ENCODE results near the gene KCNK13.
"Not testable (repeated sequence)": the region's sequence is repeated elsewhere in the genome, so short reads cannot be mapped to it uniquely, and the experiment has no call there.

The KCNK13 gene

DNA sequence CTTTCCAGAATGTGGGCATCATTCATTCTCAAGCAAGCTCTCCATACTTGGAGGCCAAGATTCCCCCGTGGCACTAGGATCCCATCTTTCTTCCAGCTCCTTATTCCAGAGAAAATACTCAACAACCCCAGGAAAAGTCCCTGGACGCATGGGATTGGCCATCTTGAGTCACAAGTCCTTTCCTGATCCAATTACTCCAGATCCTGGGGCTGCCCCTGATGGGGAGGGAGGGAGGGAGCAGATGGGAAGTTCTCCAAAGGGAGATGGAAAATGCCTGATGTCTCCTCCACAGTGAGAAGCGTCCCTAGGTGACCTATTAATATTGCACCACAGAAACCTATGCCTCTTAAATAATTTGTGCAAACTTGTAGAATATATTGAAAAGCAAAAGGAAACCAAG is 12.4 kb upstream of the KCNK13 start:
- no peak for FAIRE-seq
- no peak for TF ChIP-seq POLR2A (IDR thresholded peaks at IDR 0.05; ENCODE audit: low read depth, low read length)
- no peak for DNase-seq (ENCODE audit: insufficient read length, low spot score)

- TF ChIP-seq POLR2A (IDR thresholded peaks at IDR 0.05; ENCODE audit: low read depth, low read length): no peak
- FAIRE-seq: no peak
- no peak for DNase-seq (ENCODE audit: insufficient read length, low spot score)
Observed at GRCh38 chr14:90050271-90050670, 11.5 kb upstream of the KCNK13 start.

DNA sequence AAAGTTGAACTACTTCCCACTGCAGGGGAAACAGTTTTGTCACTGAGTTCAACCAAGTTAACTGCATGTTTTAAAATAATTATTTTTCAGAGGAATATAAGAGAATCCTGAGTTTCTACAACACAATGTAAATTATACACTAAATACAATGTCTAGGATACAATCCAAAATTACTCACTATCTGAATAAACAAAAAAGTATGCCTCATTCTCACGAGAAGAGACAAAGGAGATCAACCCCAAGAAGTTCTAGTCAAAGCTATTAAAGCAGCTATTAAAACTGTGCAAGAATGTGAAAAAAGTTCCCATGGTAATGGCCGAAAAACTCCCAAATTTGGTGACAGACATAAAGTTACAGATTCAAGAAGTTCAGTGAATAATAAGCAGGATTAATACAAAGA is 8.8 kb upstream of the KCNK13 start:
- FAIRE-seq (no peak), DNase-seq (ENCODE audit: insufficient read length, low spot score) (no peak)
- no peak for TF ChIP-seq POLR2A (IDR thresholded peaks at IDR 0.05; ENCODE audit: low read depth, low read length)

DNA sequence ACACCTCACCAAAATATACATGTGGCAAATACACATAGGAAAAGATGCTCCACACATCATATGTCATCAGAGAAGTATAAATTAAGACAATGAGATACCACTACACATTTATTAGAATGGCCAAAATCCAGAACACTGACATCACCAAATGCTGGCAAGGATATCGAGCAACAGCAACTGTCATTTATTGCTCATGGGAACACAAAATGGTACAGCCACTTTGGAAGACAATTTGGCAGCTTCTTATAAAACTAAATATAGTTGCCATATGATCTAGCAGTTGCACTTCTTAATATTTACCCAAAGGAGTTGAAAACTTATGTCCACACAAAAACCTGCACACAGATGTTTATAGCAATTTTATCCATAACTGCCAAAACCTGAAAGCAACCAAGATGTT is 7.0 kb upstream of the KCNK13 start:
- no peak for FAIRE-seq
- no peak for TF ChIP-seq POLR2A (IDR thresholded peaks at IDR 0.05; ENCODE audit: low read depth, low read length)
- DNase-seq (ENCODE audit: insufficient read length, low spot score): no peak

DNA sequence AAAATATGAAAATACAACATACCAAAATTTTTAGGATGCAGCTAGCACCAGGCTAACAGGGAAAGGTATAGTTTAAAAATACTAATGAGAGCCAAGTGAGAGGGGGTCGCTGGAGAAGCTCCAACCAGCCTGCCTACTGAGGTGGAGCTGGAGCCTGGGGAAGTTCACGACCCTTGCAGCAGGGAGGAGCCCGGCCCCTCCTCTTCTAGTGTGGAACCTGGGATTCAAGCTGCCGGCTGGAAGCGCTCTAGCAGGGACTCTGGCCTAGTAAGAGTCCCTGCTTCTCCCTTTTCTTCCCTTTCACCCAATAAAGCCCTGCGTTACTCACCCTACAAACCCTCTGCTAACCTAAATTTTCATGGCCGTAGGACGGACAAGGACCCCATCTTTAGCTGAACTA is 5.0 kb upstream of the KCNK13 start:
- no peak for FAIRE-seq
- TF ChIP-seq POLR2A (IDR thresholded peaks at IDR 0.05; ENCODE audit: low read depth, low read length): no peak
- DNase-seq (ENCODE audit: insufficient read length, low spot score): no peak

DNA sequence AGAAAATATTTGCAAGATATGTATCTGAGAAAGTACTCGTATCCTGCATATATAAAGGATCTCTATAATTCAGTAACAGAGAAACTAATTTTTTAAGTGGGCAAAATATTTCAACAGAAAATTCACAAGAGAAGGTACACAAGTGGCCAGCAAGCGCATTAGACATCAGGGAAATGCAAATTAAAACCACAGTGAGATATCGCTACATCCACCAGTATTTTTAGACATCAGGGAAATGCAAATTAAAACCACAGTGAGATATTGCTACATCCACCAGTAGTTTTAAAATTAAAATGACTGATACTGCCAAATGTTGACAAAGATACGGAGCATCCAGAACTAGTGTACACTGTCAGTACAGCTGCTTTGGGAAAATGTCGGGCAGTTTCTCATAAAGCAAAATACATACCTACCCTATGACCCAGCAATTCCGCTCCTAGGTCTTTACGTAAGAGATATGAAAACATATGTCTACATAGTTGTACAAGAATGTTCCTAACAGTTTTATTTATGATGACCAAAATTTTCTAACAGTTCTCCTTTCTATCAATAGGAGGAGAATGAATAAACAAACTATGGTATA is 2.8 kb upstream of the KCNK13 start:
- no peak for DNase-seq (ENCODE audit: insufficient read length, low spot score)
- no peak for TF ChIP-seq POLR2A (IDR thresholded peaks at IDR 0.05; ENCODE audit: low read depth, low read length)
- FAIRE-seq: no peak

DNA sequence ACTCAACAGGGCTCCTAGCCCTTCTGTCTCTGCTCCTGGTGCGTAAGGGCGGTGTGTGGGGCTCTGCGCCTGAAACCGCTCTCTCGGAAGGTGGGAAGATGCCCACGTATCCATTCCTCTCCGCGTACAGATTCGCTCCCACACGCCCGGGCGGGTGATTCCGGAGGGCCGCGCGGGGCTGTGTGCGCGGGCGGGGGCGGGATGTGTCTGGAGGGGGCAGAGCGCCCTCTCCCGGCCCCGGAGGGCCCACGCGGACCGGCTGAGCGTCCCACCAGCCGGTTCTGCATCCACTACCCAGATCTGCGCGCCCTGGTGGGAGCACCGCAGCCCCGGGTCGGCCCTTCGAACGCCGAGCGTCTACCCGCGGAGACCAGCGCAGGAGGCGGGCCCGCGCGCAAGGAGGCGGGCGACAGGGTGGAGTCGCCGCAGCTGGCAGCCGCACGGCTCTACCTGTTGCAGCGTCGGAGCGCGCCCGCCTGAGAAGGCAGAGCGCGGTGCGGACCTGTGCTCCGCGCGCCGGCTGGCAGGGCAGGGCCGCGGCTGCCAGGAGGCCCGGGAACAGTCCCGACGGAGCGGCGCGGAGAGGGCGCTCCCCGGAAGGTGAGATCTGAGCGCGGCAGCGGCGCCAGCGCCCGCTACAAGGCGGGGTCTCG is 1.4 kb upstream of the KCNK13 start:
- DNase-seq (ENCODE audit: insufficient read length, low spot score) (no peak), FAIRE-seq (no peak)
- TF ChIP-seq POLR2A (IDR thresholded peaks at IDR 0.05; ENCODE audit: low read depth, low read length): no peak

DNA sequence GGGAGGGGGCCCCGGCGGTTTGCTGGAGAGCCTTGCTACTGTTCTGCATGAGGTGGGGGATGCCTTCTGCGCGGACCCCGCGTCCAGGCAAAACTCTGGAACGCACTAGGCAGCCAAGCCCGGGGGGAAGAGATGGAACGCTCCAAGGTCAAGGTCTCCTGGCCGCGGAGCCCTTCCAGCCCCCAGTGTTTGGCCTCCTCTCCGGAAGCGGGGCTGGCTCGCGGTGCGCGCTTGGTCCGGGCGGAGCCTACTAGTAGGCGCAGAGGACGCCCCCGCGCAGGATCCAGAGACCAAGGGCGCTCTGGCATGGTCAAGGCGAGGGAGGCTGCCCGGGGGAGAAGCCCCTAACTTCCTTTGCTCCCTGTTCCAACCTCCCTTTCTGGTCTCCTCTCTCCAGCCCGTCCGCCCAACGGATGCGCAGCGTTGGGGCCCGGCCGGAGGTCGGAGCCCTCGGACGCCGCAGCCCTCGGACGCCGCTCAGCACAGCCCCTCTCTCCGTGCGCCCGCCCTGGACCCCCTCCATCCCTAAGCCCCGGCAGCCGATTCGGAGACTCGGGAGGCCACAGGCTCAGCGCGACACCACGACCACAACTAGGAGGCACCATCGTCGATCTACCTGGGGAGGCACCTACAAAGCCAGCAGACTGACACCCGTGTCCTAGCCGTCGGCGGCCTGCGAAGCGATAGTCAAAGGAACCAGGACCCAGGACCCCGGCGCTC is 669 bp upstream of the KCNK13 start:
- TF ChIP-seq POLR2A (IDR thresholded peaks at IDR 0.05; ENCODE audit: low read depth, low read length): no peak
- DNase-seq (ENCODE audit: insufficient read length, low spot score) (no peak), FAIRE-seq (no peak)

GRCh38 chr14:90062127-90062794 is 467 bp downstream of the KCNK13 start:
- TF ChIP-seq POLR2A (IDR thresholded peaks at IDR 0.05; ENCODE audit: low read depth, low read length): no peak
- DNase-seq (ENCODE audit: insufficient read length, low spot score): no peak
- FAIRE-seq: no peak

GRCh38 chr14:90062822-90063539 is 1.2 kb downstream of the KCNK13 start:
- no peak for TF ChIP-seq POLR2A (IDR thresholded peaks at IDR 0.05; ENCODE audit: low read depth, low read length)
- FAIRE-seq (no peak), DNase-seq (ENCODE audit: insufficient read length, low spot score) (no peak)

GRCh38 chr14:90072350-90072749 is 10.6 kb downstream of the KCNK13 start:
- no peak for TF ChIP-seq POLR2A (IDR thresholded peaks at IDR 0.05; ENCODE audit: low read depth, low read length)
- FAIRE-seq (no peak), DNase-seq (ENCODE audit: insufficient read length, low spot score) (no peak)

DNA sequence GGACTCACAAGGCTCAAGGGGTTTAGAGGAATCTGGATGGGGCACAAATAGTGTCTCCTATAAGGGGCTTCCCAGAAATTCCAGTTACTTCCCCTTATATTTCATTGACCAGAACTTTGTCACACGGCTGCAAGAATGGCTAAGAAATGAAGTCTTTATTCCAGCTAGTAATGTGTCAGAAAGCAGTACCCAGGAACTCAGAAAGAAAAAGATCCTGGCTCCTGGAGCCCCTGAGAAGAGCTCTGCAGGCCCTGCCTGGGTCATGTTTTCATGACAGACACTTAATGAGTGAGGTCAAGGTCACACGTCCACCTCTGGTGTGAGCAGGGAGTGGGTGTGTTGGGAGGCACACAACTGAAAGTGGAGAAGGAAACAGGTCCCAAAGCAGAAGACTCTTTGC is 17.8 kb downstream of the KCNK13 start:
- FAIRE-seq (no peak), DNase-seq (ENCODE audit: insufficient read length, low spot score) (no peak)
- no peak for TF ChIP-seq POLR2A (IDR thresholded peaks at IDR 0.05; ENCODE audit: low read depth, low read length)

GRCh38 chr14:90087433-90087832 is 25.6 kb downstream of the KCNK13 start:
- DNase-seq (ENCODE audit: insufficient read length, low spot score): no peak
- FAIRE-seq: no peak
- no peak for TF ChIP-seq POLR2A (IDR thresholded peaks at IDR 0.05; ENCODE audit: low read depth, low read length)

GRCh38 chr14:90088176-90088575 is 26.4 kb downstream of the KCNK13 start:
- TF ChIP-seq POLR2A (IDR thresholded peaks at IDR 0.05; ENCODE audit: low read depth, low read length): no peak
- DNase-seq (ENCODE audit: insufficient read length, low spot score) (no peak), FAIRE-seq (no peak)

DNA sequence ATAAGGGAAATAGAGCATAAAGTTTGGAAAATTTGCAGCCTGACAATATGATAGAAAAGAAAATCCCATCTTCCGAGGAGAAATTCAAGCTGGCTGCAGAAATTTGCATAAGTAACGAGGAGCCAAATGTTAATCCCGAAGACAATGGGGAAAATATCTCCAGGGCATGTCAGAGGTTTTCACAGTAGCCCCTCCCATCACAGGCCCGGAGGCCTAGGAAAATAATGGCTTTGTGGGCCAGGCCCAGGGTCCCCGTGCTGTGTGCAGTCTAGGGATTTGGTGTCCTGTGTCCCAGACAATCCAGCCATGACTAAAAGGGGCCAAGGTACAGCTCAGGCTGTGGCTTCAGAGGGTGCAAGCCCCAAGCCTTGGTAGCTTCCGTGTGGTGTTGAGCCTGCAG is 27.7 kb downstream of the KCNK13 start:
- not testable (repeated sequence) for DNase-seq (ENCODE audit: insufficient read length, low spot score); FAIRE-seq

Data from H54 (cell line).